ENCODE measurements around the gene ZNF750. TPM values are rescaled to one million over a fixed set of nuclear protein-coding genes. Genes with fewer than 3 reads are reported as not detected.

Gene ZNF750
- total and polyA plus RNA-seq, 2 experiments from 2014 or later = 0.13 to 0.17 TPM

GRCh38 chr17:82794781-82795482 is 44.9 kb downstream of the ZNF750 start:
- ATAC-seq = no peak
- H3K36me3 ChIP-seq (ENCODE audit: insufficient read depth) = 0 out of 2 replicates have a peak, but pooled peaks cover 6% of the 10 kb centered on the region
- H4K20me1 ChIP-seq (replicated peaks; ENCODE audit: insufficient read depth) = peaks cover 9% of the 10 kb centered on the region
- Mint-ChIP-seq H3K36me3 (ENCODE audit: low read depth) (peaks cover 42% of the 10 kb centered on the region), H3K9me3 (peaks cover 5% of the 10 kb centered on the region), H3K27me3 (ENCODE audit: insufficient read depth, low read depth, poor library complexity) (peaks cover 6% of the 10 kb centered on the region), H3K4me3 (no peak overlapping the region), H3K27ac (peak overlapping the region; percentile 78), H3K4me1 (peaks cover 3% of the 10 kb centered on the region; the same call in 2 of the 3 replicates)
- no peaks in the 10 kb centered on the region for H3K4me1 ChIP-seq (ENCODE audit: insufficient read depth)
- no peak for DNase-seq (ENCODE audit: low spot score)
- H3F3A ChIP-seq (replicated peaks; ENCODE audit: low read depth) = no peaks in the 10 kb centered on the region
- no peak overlapping the region for H2AFZ ChIP-seq
- H3K79me2 ChIP-seq (replicated peaks; ENCODE audit: insufficient read depth) = peaks cover 74% of the 10 kb centered on the region
- no peaks in the 10 kb centered on the region for H3K9me2 ChIP-seq (ENCODE audit: insufficient read depth)
- no peak overlapping the region for H3K4me2 ChIP-seq
- no peaks in the 10 kb centered on the region for H3K27me3 ChIP-seq (ENCODE audit: insufficient read depth)
- TF ChIP-seq ZNF462 (CRISPR knock-in tag; IDR thresholded peaks at IDR 0.05) = no peak
- no peak for TF ChIP-seq STAT1 (IDR thresholded peaks at IDR 0.05; ENCODE audit: unreplicated experiment)
- TF ChIP-seq REST (IDR thresholded peaks at IDR 0.05; ENCODE audit: unreplicated experiment) = no peak
- no peak for TF ChIP-seq ZNF331 (CRISPR knock-in tag; IDR thresholded peaks at IDR 0.05; ENCODE audit: low read depth)
- no peak for TF ChIP-seq CTCF (conservative IDR thresholded peaks at IDR 0.05; ENCODE audit: low read depth in 2 of 2)
- H3K4me3 ChIP-seq = no peak overlapping the region
- peak overlapping the region; percentile 14; the same call in 1 of the 2 replicates for H3K27ac ChIP-seq (ENCODE audit: low read depth)

All from GM23338 (cell line).